ENCODE data around the gene ZNF155. TPM values are rescaled to one million over a fixed set of nuclear protein-coding genes. Genes with fewer than 3 reads are reported as not detected.
"Not testable (repeated sequence)": the region's sequence is repeated elsewhere in the genome, so short reads cannot be mapped to it uniquely, and the experiment has no call there.

Gene ZNF155
- total RNA-seq, 4 donors from 2014 or later = 4.2 to 7.2 (median 5.1) TPM

GRCh38 chr19:43941209-43941608 is 42.8 kb upstream of the ZNF155 start:
- TF ChIP-seq CTCF (IDR thresholded peaks at IDR 0.05) (no peak), EP300 (IDR thresholded peaks at IDR 0.05) (no peak), POLR2A (IDR thresholded peaks at IDR 0.05) (no peak)
- Histone ChIP-seq H3K27ac (no peak overlapping the region), H3K4me3 (no peak overlapping the region), H3K27me3 (no peaks in the 10 kb centered on the region), H3K36me3 (no peaks in the 10 kb centered on the region), H3K4me1 (no peaks in the 10 kb centered on the region), H3K9me3 (no peaks in the 10 kb centered on the region)
- no peak for DNase-seq (ENCODE audit: low spot score in 2 of 2)
- 74 to 79% methylated on average over 5 of the region's 5 CpGs for WGBS, 2 donors

DNA sequence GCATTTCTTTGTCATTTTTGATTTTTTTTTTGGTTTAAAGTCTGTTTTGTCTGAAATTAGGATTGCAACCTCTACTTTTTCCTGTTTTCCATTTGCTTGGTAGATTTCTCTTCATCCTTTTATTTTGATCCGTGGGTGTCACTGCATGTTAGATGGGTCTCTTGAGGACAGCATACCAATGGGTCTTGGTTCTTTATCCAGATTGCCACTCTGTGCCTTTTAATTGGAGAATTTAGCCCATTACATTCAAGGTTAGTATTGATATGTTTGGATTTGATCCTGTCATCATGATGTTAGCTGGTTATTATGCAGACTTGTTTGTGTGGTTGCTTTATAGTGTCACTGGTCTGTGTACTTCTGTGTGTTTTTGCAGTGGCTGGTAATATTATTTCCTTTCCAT is 36.6 kb upstream of the ZNF155 start:
- H3K27me3 ChIP-seq; H3K4me1 ChIP-seq; H3K27ac ChIP-seq; H3K36me3 ChIP-seq; H3K4me3 ChIP-seq; DNase-seq (ENCODE audit: low spot score in 2 of 2): not testable (repeated sequence)
- WGBS, 2 donors = 0 to 3% methylated on average over 1 of the region's 1 CpG
- peaks cover 0 to 31% (median 3%) of the 10 kb centered on the region in 4 donors for H3K9me3 ChIP-seq

GRCh38 chr19:43949803-43950202 is 34.2 kb upstream of the ZNF155 start:
- not testable (repeated sequence) for H3K4me1 ChIP-seq; DNase-seq (ENCODE audit: low spot score in 2 of 2); H3K27ac ChIP-seq; H3K27me3 ChIP-seq; H3K4me3 ChIP-seq
- peaks cover 0 to 25% (median 0%) of the 10 kb centered on the region in 3 donors for H3K36me3 ChIP-seq
- WGBS, 2 donors = 93 to 94% methylated on average over 2 of the region's 2 CpGs
- H3K9me3 ChIP-seq = peaks cover 0 to 54% (median 4%) of the 10 kb centered on the region in 4 donors

GRCh38 chr19:43950834-43951645 is 32.9 kb upstream of the ZNF155 start, which contains the start of gene ZNF221:
Gene ZNF221 (plus strand): TSS chr19:43951228. CDS start chr19:43962727, 11,499 bp downstream.
- TF ChIP-seq EP300 (IDR thresholded peaks at IDR 0.05) (peak; percentile 46 to 89), POLR2A (IDR thresholded peaks at IDR 0.05) (peak in 1 of 2 donors; percentile 11), CTCF (IDR thresholded peaks at IDR 0.05) (peak in 4 of 5 experiments; percentile 35 to 65 (median 44))
- peak within 1 kb of the TSS in 3 of 4 donors; percentile 69 to 84 (median 81) for H3K27ac ChIP-seq
- peak within 1 kb of the TSS; percentile 42 to 82 (median 58) for H3K4me3 ChIP-seq
- H3K36me3 ChIP-seq = peaks cover 0 to 37% (median 0%) of the 10 kb centered on the region in 3 donors
- WGBS, 2 donors = 2% methylated on average over 35 to 40 of the region's 40 CpGs
- H3K27me3 ChIP-seq = no peaks in the 10 kb centered on the region
- peaks cover 0 to 3% (median 0%) of the 10 kb centered on the region in 4 donors for H3K4me1 ChIP-seq
- H3K9me3 ChIP-seq = peaks cover 0 to 66% (median 9%) of the 10 kb centered on the region in 4 donors
- peak; percentile 80 to 91 for DNase-seq (ENCODE audit: low spot score in 2 of 2)

DNA sequence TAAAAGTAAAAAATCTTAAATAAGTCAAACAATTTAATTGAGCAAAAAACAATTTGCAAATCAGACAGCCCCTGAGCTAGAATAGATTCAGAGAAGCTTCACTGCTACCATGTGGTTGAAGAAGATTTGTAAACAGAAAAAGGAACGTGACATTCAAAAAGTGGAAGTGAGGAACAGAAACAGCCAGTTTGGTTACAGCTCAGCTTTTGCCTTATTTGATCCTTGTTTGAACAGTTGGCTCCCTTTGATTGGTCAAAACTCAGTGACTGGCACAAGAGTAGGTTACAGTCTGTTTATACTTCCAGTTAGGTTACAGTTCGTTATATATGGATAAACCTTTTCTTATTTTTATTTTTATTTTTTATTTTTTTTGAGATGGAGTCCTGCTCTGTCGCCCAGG is 27.2 kb upstream of the ZNF155 start:
- WGBS, 2 donors = 93 to 98% methylated on average over 3 of the region's 3 CpGs
- H3K36me3 ChIP-seq = peaks cover 0 to 94% (median 0%) of the 10 kb centered on the region in 3 donors

More for the DNA sequence above, 27.2 kb upstream of the ZNF155 start:
- Histone ChIP-seq H3K27me3 (no peaks in the 10 kb centered on the region), H3K4me3 (no peak overlapping the region), H3K4me1 (no peaks in the 10 kb centered on the region), H3K27ac (no peak overlapping the region), H3K9me3 (peaks cover 0 to 93% (median 34%) of the 10 kb centered on the region in 4 donors)
- TF ChIP-seq POLR2A (IDR thresholded peaks at IDR 0.05) = no peak
- TF ChIP-seq CTCF (IDR thresholded peaks at IDR 0.05) = no peak
- TF ChIP-seq EP300 (IDR thresholded peaks at IDR 0.05) = no peak
- no peak for DNase-seq (ENCODE audit: low spot score in 2 of 2)

All from tibial nerve (tissue), 4 donors.